Neuron (in vitro differentiated cells): ENCODE measurements around the gene WSCD1.

Source experiments
- H2AFZ ChIP-seq: one replicate; pipeline ENCODE4 v1.6.1; 2013; ENCODE audit warnings: low read depth, mild to moderate bottlenecking, inconsistent platforms, low read length, moderate library complexity
- H3K27me3 ChIP-seq: one replicate; pipeline ENCODE4 v1.6.1; 2013; ENCODE audit warnings: low read length; ENCODE audit not compliant: insufficient read depth
- H3K36me3 ChIP-seq: one replicate; pipeline ENCODE4 v1.6.1; 2013; ENCODE audit warnings: low read length; ENCODE audit not compliant: insufficient read depth
- H3K4me1 ChIP-seq: one replicate; pipeline ENCODE4 v1.6.1; 2013; ENCODE audit warnings: low read length; ENCODE audit not compliant: insufficient read depth
- H3K4me3 ChIP-seq: 2 replicates; pipeline ENCODE4 v1.5.1; 2013; ENCODE audit warnings: mild to moderate bottlenecking, low read length, moderate library complexity
- H3K9me3 ChIP-seq: one replicate; pipeline ENCODE4 v1.6.1; 2013; ENCODE audit warnings: low read length

The WSCD1 gene

DNA sequence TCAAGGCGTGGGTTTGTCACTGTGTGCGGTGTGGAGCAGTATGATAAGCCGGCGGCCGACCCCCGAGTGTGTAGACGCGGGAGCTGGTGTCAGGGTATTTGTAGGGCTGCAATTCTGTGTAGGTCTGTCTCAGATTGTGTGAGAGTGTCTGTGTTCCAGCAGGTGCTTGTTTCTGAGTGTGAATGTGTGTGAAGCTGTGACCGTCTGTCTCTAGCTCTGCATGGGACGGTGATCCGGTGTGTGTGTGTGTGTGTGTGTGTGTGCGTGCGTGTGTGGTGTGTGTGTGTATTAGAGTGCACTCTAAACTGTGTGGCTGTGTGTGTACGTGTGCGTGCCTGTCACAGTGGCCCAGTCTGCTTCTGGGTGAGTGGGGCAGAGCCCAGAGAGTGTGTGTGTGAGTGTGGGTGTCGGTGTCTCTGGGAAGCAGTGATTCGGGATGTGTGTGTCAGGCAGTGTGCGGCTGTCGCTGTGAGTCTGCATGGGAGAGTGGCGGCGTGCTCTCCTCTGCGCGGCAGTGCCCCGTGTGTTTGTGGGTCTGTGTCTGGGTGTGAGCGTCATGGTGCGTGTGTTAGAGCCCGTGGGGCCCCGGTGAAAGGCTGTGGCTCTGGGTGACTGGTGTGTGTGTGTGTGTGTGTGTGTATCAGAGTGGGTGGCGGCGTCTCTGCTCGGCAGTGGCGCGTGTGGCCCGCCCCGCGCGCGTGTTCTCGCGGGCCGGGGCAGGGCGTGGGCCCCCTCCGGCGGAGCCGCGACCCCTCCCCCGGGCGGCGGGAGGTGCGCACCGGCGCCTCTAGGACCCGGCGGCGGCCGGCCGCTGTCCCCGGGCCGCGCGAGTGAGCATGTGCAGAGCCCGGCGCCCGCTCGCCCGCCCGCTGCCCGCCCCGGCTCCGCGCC is at the start of gene WSCD1:
Gene WSCD1, plus strand, starts transcription at position 841 of the 891 bp plus-strand sequence. CDS start 10,280 bp downstream, outside the sequence.
- peak within 1 kb of the TSS; percentile 76 for H2AFZ ChIP-seq
- no peaks in the 10 kb centered on the region for H3K36me3 ChIP-seq
- peaks cover 7% of the 10 kb centered on the region for H3K27me3 ChIP-seq
- peaks cover 18% of the 10 kb centered on the region for H3K4me1 ChIP-seq
- peak within 1 kb of the TSS; percentile 85 for H3K4me3 ChIP-seq
- no peaks in the 10 kb centered on the region for H3K9me3 ChIP-seq

GRCh38 chr17:6021011-6021400 is 49.2 kb upstream of the WSCD1 start:
- no peaks in the 10 kb centered on the region for H3K36me3 ChIP-seq
- H2AFZ ChIP-seq = no peak overlapping the region
- no peak overlapping the region for H3K4me3 ChIP-seq
- no peaks in the 10 kb centered on the region for H3K9me3 ChIP-seq
- H3K27me3 ChIP-seq = no peaks in the 10 kb centered on the region
- peaks cover 15% of the 10 kb centered on the region for H3K4me1 ChIP-seq

GRCh38 chr17:6021627-6022026 is 48.6 kb upstream of the WSCD1 start:
- no peak overlapping the region for H3K4me3 ChIP-seq
- no peaks in the 10 kb centered on the region for H3K27me3 ChIP-seq
- no peak overlapping the region for H2AFZ ChIP-seq
- H3K36me3 ChIP-seq = no peaks in the 10 kb centered on the region
- peaks cover 15% of the 10 kb centered on the region for H3K4me1 ChIP-seq
- no peaks in the 10 kb centered on the region for H3K9me3 ChIP-seq

- no peaks in the 10 kb centered on the region for H3K27me3 ChIP-seq
- H3K4me3 ChIP-seq = no peak overlapping the region
- H3K4me1 ChIP-seq = peaks cover 15% of the 10 kb centered on the region
- H3K9me3 ChIP-seq = no peaks in the 10 kb centered on the region
- H2AFZ ChIP-seq = no peak overlapping the region
- H3K36me3 ChIP-seq = no peaks in the 10 kb centered on the region
Measured at GRCh38 chr17:6023036-6023831, 46.9 kb upstream of the WSCD1 start.

- H3K27me3 ChIP-seq = no peaks in the 10 kb centered on the region
- peaks cover 15% of the 10 kb centered on the region for H3K4me1 ChIP-seq
- no peak overlapping the region for H2AFZ ChIP-seq
- H3K9me3 ChIP-seq = no peaks in the 10 kb centered on the region
- H3K36me3 ChIP-seq = no peaks in the 10 kb centered on the region
- no peak overlapping the region for H3K4me3 ChIP-seq
Measured at GRCh38 chr17:6024576-6024975, 45.6 kb upstream of the WSCD1 start.

DNA sequence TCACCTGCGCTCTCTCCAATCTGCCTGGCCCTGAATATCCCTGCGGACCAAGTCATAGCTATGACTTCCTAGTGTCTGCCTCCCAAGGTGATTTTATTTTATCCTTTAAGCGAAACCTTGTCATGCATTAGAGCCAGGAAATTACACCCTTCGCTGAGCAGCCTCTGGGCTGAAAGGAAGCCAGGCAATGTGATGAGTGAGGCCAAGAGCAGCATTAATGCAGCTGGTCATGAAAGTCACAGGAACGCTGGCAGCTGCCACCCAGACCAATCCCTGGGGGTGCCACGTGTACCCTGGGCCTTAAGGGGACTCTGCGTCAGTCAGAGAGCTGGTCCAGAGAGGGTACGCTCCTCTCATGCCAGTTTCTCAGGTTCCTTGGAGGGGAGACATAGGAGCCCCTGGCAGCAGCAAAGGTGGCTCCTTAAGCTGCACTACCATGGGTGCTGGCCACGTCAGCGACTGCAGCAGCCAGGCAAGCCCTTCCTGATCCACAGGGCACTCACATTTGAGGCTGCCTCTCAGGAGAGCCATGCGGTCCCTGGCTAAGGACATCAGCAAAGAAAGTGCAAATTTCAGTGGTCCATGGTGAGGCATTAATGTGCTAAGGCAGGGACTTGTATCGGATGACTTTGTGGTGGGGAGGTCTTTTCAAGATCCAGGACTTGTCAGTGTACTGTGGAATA is 42.7 kb upstream of the WSCD1 start:
- H3K4me1 ChIP-seq = peaks cover 14% of the 10 kb centered on the region
- no peaks in the 10 kb centered on the region for H3K27me3 ChIP-seq
- no peaks in the 10 kb centered on the region for H3K9me3 ChIP-seq
- no peak overlapping the region for H3K4me3 ChIP-seq
- H2AFZ ChIP-seq = no peak overlapping the region
- no peaks in the 10 kb centered on the region for H3K36me3 ChIP-seq

DNA sequence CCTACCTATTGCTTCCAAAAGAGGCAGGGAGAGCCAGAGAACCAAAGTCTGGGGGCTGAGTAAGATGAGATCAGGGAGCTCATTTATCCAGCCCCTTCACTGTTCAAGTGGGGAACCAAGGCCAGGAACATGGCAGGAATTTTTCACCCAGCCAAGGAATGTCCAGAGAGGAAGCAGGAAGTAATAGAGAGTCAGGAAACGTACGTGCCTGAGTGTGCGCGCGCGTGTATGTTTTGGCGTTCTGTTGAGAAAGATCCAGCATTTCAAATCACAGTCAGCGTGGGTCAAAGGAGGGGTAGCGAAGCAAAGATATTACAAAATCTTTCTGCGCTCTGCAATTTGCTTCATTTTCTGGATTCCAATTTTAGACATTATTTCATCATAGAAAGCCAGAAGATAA is 41.9 kb upstream of the WSCD1 start:
- Histone ChIP-seq H3K27me3 (no peaks in the 10 kb centered on the region), H3K4me3 (no peak overlapping the region), H3K9me3 (no peaks in the 10 kb centered on the region)

DNA sequence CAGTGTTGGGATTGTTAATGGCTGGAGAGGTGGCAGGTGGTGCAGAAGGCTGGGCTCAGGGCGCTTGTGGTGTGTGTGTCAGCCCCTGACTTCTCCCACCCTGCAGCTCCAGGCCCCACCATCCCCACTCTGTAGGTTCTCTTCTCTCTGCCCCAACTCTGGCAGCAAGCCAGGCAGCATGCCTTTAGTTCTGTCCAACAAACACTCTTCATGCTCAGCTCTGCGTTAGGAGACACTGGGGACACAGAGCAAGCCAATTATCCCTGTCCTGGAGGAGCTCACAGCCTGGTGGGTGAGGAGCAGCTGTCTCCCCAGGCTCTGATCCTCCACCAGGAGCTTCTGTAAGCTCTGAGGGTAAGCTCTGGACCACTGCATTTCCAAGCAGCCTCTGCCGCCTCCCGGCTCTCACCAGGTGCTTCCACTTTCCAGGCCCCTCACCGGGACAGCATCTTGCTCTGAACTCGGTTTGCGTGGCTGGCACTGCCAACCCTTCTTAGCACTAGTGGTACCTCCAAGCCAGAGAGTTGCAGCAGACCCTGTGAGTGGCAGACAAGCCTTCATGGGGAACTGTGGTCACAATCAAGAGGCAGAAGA is 34.3 kb upstream of the WSCD1 start:
- Histone ChIP-seq H3K4me3 (no peak overlapping the region), H3K9me3 (no peaks in the 10 kb centered on the region), H3K4me1 (no peaks in the 10 kb centered on the region), H3K27me3 (no peaks in the 10 kb centered on the region), H3K36me3 (no peaks in the 10 kb centered on the region), H2AFZ (no peak overlapping the region)

More for the DNA sequence above, 41.9 kb upstream of the WSCD1 start:
- no peaks in the 10 kb centered on the region for H3K36me3 ChIP-seq
- peaks cover 6% of the 10 kb centered on the region for H3K4me1 ChIP-seq
- H2AFZ ChIP-seq = no peak overlapping the region

DNA sequence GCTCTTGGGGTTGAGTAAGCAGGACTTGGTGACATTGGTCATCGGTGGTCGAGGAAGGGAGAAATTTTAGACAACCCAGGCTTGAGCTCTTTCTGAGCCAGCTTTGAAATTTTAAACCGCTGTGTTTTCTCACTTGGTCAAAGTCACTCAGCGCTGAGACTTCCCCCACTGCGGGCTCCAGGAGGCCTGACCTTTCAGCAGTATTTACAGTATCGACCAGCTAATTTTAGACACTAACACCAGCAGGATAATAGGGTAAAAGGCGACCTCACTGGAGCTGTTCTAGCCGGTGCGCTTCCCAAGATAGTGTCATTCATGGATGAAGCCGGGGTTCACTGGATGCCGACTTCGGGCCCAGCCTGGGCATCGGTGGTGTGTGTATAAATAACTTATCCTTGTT is 29.7 kb upstream of the WSCD1 start:
- H3K27me3 ChIP-seq = no peaks in the 10 kb centered on the region
- no peak overlapping the region for H2AFZ ChIP-seq
- H3K36me3 ChIP-seq = no peaks in the 10 kb centered on the region
- H3K4me3 ChIP-seq = no peak overlapping the region
- no peaks in the 10 kb centered on the region for H3K9me3 ChIP-seq
- no peaks in the 10 kb centered on the region for H3K4me1 ChIP-seq

GRCh38 chr17:6041246-6041645 is 28.9 kb upstream of the WSCD1 start:
- Histone ChIP-seq H3K9me3 (no peaks in the 10 kb centered on the region), H2AFZ (no peak overlapping the region), H3K4me3 (no peak overlapping the region), H3K4me1 (no peaks in the 10 kb centered on the region), H3K27me3 (no peaks in the 10 kb centered on the region), H3K36me3 (no peaks in the 10 kb centered on the region)

DNA sequence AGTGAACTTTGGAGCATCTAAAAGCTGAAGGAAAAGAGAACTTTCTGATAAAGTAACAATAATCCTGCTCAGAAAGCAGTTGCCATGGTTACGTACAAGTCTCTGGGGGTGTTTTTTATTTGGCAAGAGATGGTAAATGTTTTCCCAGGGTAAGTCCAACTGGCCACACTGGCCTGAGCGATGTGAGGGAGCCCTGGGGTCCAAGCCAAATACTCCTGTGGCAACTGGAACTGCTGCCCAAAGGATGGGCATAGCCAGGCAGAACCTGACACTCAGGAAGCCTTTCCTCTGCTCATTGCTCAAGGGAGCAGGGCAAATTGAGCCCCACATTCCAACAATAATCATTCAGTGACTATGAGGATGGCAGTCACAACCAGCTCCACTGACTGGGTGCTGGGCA is 26.8 kb upstream of the WSCD1 start:
- Histone ChIP-seq H3K4me3 (no peak overlapping the region), H3K27me3 (no peaks in the 10 kb centered on the region), H3K36me3 (no peaks in the 10 kb centered on the region), H3K4me1 (no peaks in the 10 kb centered on the region), H2AFZ (no peak overlapping the region), H3K9me3 (no peaks in the 10 kb centered on the region)

- Histone ChIP-seq H3K27me3 (no peaks in the 10 kb centered on the region), H2AFZ (no peak overlapping the region), H3K9me3 (no peaks in the 10 kb centered on the region), H3K36me3 (no peaks in the 10 kb centered on the region), H3K4me3 (no peak overlapping the region), H3K4me1 (no peaks in the 10 kb centered on the region)
Measured at GRCh38 chr17:6044261-6044660, 25.9 kb upstream of the WSCD1 start.
